T-helper 2 cell treated with Interferon-gamma antibody and Interleukin-4, amounts not matched to agents 5 μg/mL and 100 μg/mL, for 36 hours (primary cell): ENCODE results near the gene ANO6.
"Not testable (repeated sequence)": the region's sequence is repeated elsewhere in the genome, so short reads cannot be mapped to it uniquely, and the experiment has no call there.

Experiments used
- DNase-seq: peaks from one replicate; pipeline ENCODE4 v3.0.0; 2021; ENCODE audit warnings: low spot score
- H3K27ac Mint-ChIP-seq: one replicate; pipeline ENCODE4 v1.8.0; 2021; ENCODE audit warnings: mild to moderate bottlenecking, mixed read lengths
- H3K27me3 Mint-ChIP-seq: one replicate; pipeline ENCODE4 v1.8.0; 2021; ENCODE audit warnings: low read depth, mixed read lengths
- H3K36me3 Mint-ChIP-seq: one replicate; pipeline ENCODE4 v1.8.0; 2021; ENCODE audit warnings: low read depth, mixed read lengths
- H3K4me1 Mint-ChIP-seq: one replicate; pipeline ENCODE4 v1.8.0; 2021; ENCODE audit warnings: low read depth, mixed read lengths
- H3K4me3 Mint-ChIP-seq: one replicate; pipeline ENCODE4 v1.8.0; 2022; ENCODE audit warnings: mild to moderate bottlenecking, moderate library complexity, mixed read lengths
- H3K9me3 Mint-ChIP-seq: one replicate; pipeline ENCODE4 v1.8.0; 2021; ENCODE audit warnings: mixed read lengths

ANO6 gene

GRCh38 chr12:45397499-45397898 is 181.6 kb downstream of the ANO6 start:
- not testable (repeated sequence) for H3K27ac Mint-ChIP-seq, H3K4me1 Mint-ChIP-seq, H3K4me3 Mint-ChIP-seq, DNase-seq, H3K27me3 Mint-ChIP-seq
- H3K36me3 Mint-ChIP-seq, result peaks cover 21% of the 10 kb centered on the region
- peaks cover 13% of the 10 kb centered on the region for H3K9me3 Mint-ChIP-seq

GRCh38 chr12:45398552-45398951 is 182.7 kb downstream of the ANO6 start:
- Mint-ChIP-seq H3K27me3 (no peaks in the 10 kb centered on the region), H3K36me3 (peaks cover 17% of the 10 kb centered on the region), H3K27ac (no peak overlapping the region), H3K4me1 (no peaks in the 10 kb centered on the region), H3K4me3 (no peak overlapping the region), H3K9me3 (peaks cover 13% of the 10 kb centered on the region)
- DNase-seq, result no peak

- Mint-ChIP-seq H3K4me1 (no peaks in the 10 kb centered on the region), H3K4me3 (no peak overlapping the region), H3K36me3 (peaks cover 22% of the 10 kb centered on the region), H3K27me3 (no peaks in the 10 kb centered on the region), H3K9me3 (peaks cover 5% of the 10 kb centered on the region), H3K27ac (no peak overlapping the region)
- no peak for DNase-seq
These were observed 185.1 kb downstream of the ANO6 start for GRCh38 chr12:45400991-45401390.

GRCh38 chr12:45402288-45402687 is 186.4 kb downstream of the ANO6 start:
- peaks cover 23% of the 10 kb centered on the region for H3K36me3 Mint-ChIP-seq
- H3K4me3 Mint-ChIP-seq, result no peak overlapping the region

GRCh38 chr12:45406988-45407850 is 191.3 kb downstream of the ANO6 start:
- no peak for DNase-seq
- no peak overlapping the region for H3K27ac Mint-ChIP-seq

More at GRCh38 chr12:45402288-45402687, 186.4 kb downstream of the ANO6 start:
- Mint-ChIP-seq H3K27ac (no peak overlapping the region), H3K9me3 (no peaks in the 10 kb centered on the region), H3K4me1 (peaks cover 4% of the 10 kb centered on the region), H3K27me3 (no peaks in the 10 kb centered on the region)
- no peak for DNase-seq

GRCh38 chr12:45407981-45408728 is 192.3 kb downstream of the ANO6 start:
- Mint-ChIP-seq H3K27me3 (no peaks in the 10 kb centered on the region), H3K9me3 (no peaks in the 10 kb centered on the region), H3K4me1 (peaks cover 4% of the 10 kb centered on the region), H3K27ac (no peak overlapping the region), H3K4me3 (no peak overlapping the region), H3K36me3 (peaks cover 31% of the 10 kb centered on the region)
- no peak for DNase-seq

More at GRCh38 chr12:45406988-45407850, 191.3 kb downstream of the ANO6 start:
- Mint-ChIP-seq H3K36me3 (peaks cover 34% of the 10 kb centered on the region), H3K9me3 (no peaks in the 10 kb centered on the region), H3K4me1 (peaks cover 4% of the 10 kb centered on the region), H3K27me3 (no peaks in the 10 kb centered on the region), H3K4me3 (no peak overlapping the region)

GRCh38 chr12:45408729-45409114 is 192.8 kb downstream of the ANO6 start:
- no peak for DNase-seq
- Mint-ChIP-seq H3K36me3 (peaks cover 29% of the 10 kb centered on the region), H3K4me3 (no peak overlapping the region), H3K4me1 (peaks cover 4% of the 10 kb centered on the region), H3K9me3 (no peaks in the 10 kb centered on the region), H3K27ac (no peak overlapping the region), H3K27me3 (no peaks in the 10 kb centered on the region)

- Mint-ChIP-seq H3K27me3 (no peaks in the 10 kb centered on the region), H3K4me3 (no peak overlapping the region), H3K36me3 (peaks cover 20% of the 10 kb centered on the region), H3K4me1 (peaks cover 4% of the 10 kb centered on the region), H3K9me3 (no peaks in the 10 kb centered on the region), H3K27ac (no peak overlapping the region)
- DNase-seq, result no peak
These were observed 194.1 kb downstream of the ANO6 start for GRCh38 chr12:45409966-45410365.

GRCh38 chr12:45411626-45412025 is 195.7 kb downstream of the ANO6 start:
- Mint-ChIP-seq H3K27ac (no peak overlapping the region), H3K27me3 (no peaks in the 10 kb centered on the region), H3K4me3 (no peak overlapping the region), H3K4me1 (peaks cover 4% of the 10 kb centered on the region), H3K9me3 (no peaks in the 10 kb centered on the region), H3K36me3 (peaks cover 23% of the 10 kb centered on the region)
- no peak for DNase-seq

- no peak overlapping the region for H3K27ac Mint-ChIP-seq
These were observed 199.5 kb downstream of the ANO6 start for GRCh38 chr12:45415393-45415817.

GRCh38 chr12:45416126-45416525 is 200.2 kb downstream of the ANO6 start:
- no peak for DNase-seq
- Mint-ChIP-seq H3K36me3 (peaks cover 16% of the 10 kb centered on the region), H3K27ac (no peak overlapping the region), H3K4me1 (no peaks in the 10 kb centered on the region), H3K27me3 (no peaks in the 10 kb centered on the region), H3K4me3 (no peak overlapping the region), H3K9me3 (no peaks in the 10 kb centered on the region)

More at GRCh38 chr12:45415393-45415817, 199.5 kb downstream of the ANO6 start:
- H3K36me3 Mint-ChIP-seq, result peaks cover 17% of the 10 kb centered on the region
- no peaks in the 10 kb centered on the region for H3K27me3 Mint-ChIP-seq
- H3K4me1 Mint-ChIP-seq, result no peaks in the 10 kb centered on the region
- DNase-seq, result peak; percentile 48
- no peak overlapping the region for H3K4me3 Mint-ChIP-seq
- H3K9me3 Mint-ChIP-seq, result no peaks in the 10 kb centered on the region

GRCh38 chr12:45418520-45418919 is 202.6 kb downstream of the ANO6 start:
- no peak overlapping the region for H3K27ac Mint-ChIP-seq
- H3K4me3 Mint-ChIP-seq, result no peak overlapping the region
- peaks cover 24% of the 10 kb centered on the region for H3K36me3 Mint-ChIP-seq
- DNase-seq, result no peak
- no peaks in the 10 kb centered on the region for H3K9me3 Mint-ChIP-seq
- no peaks in the 10 kb centered on the region for H3K27me3 Mint-ChIP-seq
- no peaks in the 10 kb centered on the region for H3K4me1 Mint-ChIP-seq

GRCh38 chr12:45419317-45419814 is 203.5 kb downstream of the ANO6 start:
- DNase-seq, result no peak
- H3K4me3 Mint-ChIP-seq, result no peak overlapping the region
- H3K9me3 Mint-ChIP-seq, result no peaks in the 10 kb centered on the region
- peaks cover 4% of the 10 kb centered on the region for H3K4me1 Mint-ChIP-seq
- H3K36me3 Mint-ChIP-seq, result peaks cover 29% of the 10 kb centered on the region
- H3K27me3 Mint-ChIP-seq, result no peaks in the 10 kb centered on the region
- H3K27ac Mint-ChIP-seq, result no peak overlapping the region

- Mint-ChIP-seq H3K4me3 (no peak overlapping the region), H3K9me3 (no peaks in the 10 kb centered on the region), H3K27ac (no peak overlapping the region), H3K27me3 (no peaks in the 10 kb centered on the region), H3K36me3 (peaks cover 30% of the 10 kb centered on the region), H3K4me1 (peaks cover 4% of the 10 kb centered on the region)
- DNase-seq, result no peak
These were observed 205.8 kb downstream of the ANO6 start for GRCh38 chr12:45421736-45422135.
